DMS53 (cell line): ENCODE measurements around the gene RREB1.
A peak's percentile ranks its signal among the peaks of the same experiment; 100 is the strongest.

Experiments
- DNase-seq: peaks from one replicate; lab custom pipeline; 2025; lab: John Stamatoyannopoulos, UW

RREB1 gene

GRCh38 chr6:7100072-7100752 lies 7.5 kb upstream of the RREB1 start:
- DNase-seq: no peak

- DNase-seq: no peak
These were observed 7.0 kb upstream of the RREB1 start for GRCh38 chr6:7100753-7101081.

- no peak for DNase-seq
These were observed 6.5 kb upstream of the RREB1 start for GRCh38 chr6:7101290-7101689.

- no peak for DNase-seq
These were observed 3.0 kb upstream of the RREB1 start for GRCh38 chr6:7104752-7105151.

GRCh38 chr6:7106215-7106751 lies 1.5 kb upstream of the RREB1 start:
- peak; percentile 43 for DNase-seq

DNA sequence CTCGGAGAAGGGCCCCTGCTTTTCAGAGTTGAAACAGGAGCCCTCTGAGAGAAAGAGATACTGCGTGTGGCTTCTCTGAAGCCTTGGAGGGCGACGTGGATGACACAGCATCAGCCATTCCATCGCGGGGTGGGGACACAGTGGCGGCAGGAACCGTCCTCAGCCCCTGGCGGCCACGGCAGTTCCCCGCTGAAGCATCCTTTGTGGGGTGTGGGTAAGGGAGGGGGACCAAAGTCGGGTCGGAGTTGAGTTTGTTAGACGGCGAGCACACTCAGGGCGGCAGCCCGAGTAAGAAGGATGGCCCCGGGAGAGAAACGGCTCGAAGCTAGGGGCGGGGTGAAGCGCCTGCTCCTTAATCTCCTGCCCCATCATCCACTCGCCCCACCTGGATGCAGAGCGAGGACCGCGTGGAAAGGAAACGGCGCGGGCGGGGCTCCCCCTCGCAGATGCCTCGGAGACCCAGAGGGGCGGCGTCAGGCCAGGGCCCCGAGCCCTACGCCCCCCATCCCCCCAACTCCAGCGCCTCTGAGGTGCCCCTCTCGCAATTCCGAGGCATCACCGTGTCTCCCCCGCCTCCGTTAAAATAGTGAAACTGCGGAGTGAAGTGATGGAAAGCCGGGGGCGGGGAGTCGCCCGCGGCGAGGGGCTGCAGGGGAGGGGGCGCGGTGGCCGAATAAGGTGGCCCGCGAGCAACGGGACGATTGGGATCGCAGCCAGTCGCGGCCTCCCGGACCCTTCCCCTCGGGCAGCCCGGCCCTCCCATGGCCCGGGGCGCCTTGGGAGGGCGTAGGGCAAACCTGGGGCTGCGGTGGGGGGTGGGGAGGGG lies 796 bp upstream of the RREB1 start:
- peak; percentile 73 for DNase-seq

- DNase-seq: peak; percentile 76
These were observed 619 bp downstream of the RREB1 start for GRCh38 chr6:7108196-7108963.

GRCh38 chr6:7108964-7109836 lies 1.4 kb downstream of the RREB1 start:
- DNase-seq: peak; percentile 64

DNA sequence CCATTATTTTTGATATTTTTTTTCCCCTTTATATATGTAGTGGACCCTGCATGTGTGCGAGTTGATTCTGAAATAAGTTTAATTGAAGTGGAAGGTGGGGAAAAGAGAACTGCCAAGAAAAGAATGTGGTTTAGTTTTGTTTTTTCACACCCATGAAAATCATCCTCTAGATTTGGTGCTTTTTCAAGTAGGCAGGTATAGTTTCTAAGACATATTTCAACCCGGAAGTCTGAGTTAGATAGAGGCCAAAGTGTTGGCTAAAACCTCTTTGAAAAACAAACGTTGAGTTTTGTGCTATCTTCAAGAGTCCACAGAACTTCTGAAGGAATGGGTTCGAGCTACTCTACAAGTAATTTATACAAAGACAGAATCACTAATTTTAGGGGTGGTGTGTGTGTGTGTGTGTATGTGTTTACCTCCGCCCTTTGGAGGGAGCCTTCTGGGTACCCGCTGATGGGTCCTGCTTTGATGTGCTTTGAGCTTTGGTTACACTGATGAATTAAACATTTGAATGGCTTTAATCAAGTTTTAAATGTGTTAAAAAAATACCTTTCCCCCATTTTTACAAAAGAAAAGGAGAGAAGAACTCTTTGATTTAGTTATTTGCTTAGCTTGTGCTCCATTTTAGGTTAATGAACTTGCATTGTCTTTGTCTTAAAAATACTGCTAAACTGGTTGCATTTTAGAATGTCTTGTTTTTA lies 2.5 kb downstream of the RREB1 start:
- no peak for DNase-seq

GRCh38 chr6:7111095-7111690 lies 3.4 kb downstream of the RREB1 start:
- DNase-seq: no peak

- no peak for DNase-seq
These were observed 4.4 kb downstream of the RREB1 start for GRCh38 chr6:7112171-7112570.

DNA sequence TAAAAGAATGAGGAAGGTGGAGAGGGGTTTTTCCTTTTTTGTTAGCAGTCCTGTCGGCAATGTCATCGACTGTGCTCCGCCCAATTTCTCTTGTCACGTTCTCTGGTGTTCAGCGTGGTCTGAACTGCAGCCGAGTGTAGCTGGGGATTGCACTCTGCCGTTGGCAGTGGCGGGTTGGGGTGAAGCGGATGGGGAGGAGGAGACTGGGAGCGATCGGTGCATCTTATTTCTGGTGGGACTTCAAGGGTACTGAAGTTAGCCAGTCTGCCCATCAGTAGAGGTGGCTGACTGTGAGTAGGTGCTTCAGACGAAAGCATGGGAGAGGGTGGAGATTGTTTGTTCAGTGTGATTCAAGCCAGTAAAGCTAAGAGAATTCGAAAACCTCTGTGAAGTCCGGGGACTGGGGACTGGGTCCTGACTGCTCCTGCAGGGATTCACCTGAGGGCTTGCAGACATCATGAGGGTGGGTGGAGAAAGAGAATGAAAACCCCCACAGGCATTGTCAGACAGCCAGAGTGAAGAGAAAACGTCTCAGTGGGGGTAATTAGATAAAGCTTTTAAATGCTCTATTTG lies 5.1 kb downstream of the RREB1 start:
- peak; percentile 79 for DNase-seq

GRCh38 chr6:7114744-7115458 lies 7.1 kb downstream of the RREB1 start:
- no peak for DNase-seq

DNA sequence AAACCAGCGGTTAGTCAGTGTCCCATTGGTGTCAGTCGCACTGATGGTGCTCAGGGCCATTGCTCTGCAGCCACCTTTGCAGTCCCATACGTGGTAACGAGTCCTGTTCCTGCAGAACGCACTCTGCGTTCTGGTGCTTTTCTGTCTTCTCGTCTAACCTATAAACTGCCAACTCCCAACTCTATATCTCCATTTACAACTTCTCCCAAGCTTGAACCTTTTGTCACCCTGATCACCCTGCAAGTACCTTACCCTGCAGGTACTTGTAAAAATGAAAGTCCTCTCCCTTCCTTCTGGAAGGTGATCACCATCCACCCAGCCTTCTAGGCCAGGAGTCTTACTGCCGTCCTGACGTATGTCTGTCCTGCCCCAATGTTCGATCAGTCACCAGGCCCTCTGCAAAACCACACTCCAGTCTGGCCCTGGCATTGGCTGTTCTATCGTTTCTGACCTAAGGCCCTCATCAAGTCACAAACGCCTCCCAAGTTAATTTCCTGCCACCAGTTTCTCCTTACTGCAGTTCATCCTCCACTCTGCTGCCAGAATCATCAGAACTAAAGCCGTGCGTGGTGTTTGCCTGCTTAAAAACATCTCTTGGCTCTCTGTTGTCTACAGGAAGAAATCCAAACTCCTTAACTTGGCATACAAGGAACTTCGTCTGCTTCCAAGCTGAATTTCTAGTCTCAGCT lies 7.9 kb downstream of the RREB1 start:
- no peak for DNase-seq

DNA sequence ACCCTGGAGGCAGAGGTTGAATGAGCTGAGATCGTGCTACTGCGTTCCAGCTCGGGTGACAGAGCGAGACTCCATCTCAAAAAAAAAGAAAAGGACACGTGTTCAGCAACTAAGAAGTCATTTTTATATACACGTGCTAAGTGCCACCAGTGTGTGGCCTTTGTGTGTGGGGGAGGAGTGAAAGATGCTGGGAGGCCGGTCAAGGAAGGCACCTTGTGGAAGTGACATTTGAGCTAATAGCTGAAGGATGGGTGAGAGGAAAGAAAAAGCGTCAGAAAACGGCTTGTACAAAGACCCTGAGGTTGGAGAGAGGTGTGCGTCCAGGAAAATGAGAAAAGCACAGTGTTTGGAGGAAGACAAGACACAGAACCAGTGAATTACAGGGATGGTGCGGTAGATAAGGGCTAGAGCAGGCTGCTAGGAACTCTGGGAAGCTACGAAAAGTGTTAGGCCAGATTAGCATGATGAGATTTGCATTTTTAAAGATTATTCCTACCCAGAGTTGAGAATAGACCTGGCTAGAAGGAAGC lies 11.6 kb downstream of the RREB1 start:
- DNase-seq: no peak

GRCh38 chr6:7121700-7122241 lies 14.0 kb downstream of the RREB1 start:
- no peak for DNase-seq

DNA sequence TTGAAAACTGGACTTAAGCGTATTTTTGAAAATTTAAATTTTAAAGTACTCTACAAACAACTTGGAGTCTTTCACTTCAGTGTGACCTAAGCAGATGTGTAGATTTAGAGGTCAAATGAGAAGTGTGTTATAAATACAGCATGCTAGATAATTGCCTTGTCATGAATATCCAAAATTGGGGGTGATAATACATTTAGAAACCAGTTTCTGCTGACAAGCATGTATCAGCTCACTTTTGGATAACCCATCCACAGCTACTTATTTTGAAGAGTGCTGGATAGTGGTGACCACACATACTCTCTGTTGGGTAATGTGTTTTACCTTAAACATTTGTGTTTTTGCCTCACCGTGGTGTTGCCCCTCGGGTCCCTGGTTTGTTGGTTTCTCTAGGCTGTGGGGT lies 14.9 kb downstream of the RREB1 start:
- no peak for DNase-seq

- DNase-seq: no peak
These were observed 16.4 kb downstream of the RREB1 start for GRCh38 chr6:7124114-7124513.
